GM12878 (cell line): ENCODE results near the gene ACTN3. TPM values are rescaled to one million over a fixed set of nuclear protein-coding genes. Genes with fewer than 3 reads are reported as not detected.

Experiments
- ATAC-seq: fragments of 200-7000 bp; cut with Tn5 transposase; 3 replicates; pipeline ENCODE4 v1.9.1; 2020; ENCODE audit warnings: mild to moderate bottlenecking, moderate library complexity
- BruUV-seq: library from RNA; stranded (reverse); fragments of 400-500 nt; replicated peaks from 2 replicates; lab custom pipeline; 2021; lab: Mats Ljungman, UMichigan
- CTCF ChIA-PET: fragments of 300-600 bp; sonication (Branson Sonifier 250); formaldehyde crosslinking; extraction: SDS; loops from one replicate; lab custom pipeline; 2021; ENCODE audit warnings: inconsistent platforms; lab: Yijun Ruan, JAX
- POLR2A ChIA-PET: fragments of 350-600 bp; formaldehyde crosslinking; extraction: SDS; loops from one replicate; lab custom pipeline; 2021; ENCODE audit warnings: inconsistent platforms; lab: Charles Lee
- RAD21 ChIA-PET: fragments of 300-600 bp; sonication (Branson Sonifier 250); formaldehyde crosslinking; loops from one replicate; lab custom pipeline; 2023; ENCODE audit warnings: antibody characterized with exemption; ENCODE audit not compliant: unreplicated experiment; lab: Charles Lee
- SMC1A ChIA-PET: fragments of 300-600 bp; sonication (Branson Sonifier 250); formaldehyde crosslinking; loops from one replicate; lab custom pipeline; 2023; ENCODE audit not compliant: unreplicated experiment, uncharacterized antibody; lab: Charles Lee
- DNase-seq: peaks from one replicate; pipeline ENCODE4 v3.0.0-alpha.2; 2011; ENCODE audit warnings: low read depth, low spot score
- FAIRE-seq: peaks from 3 replicates; lab custom pipeline; 2011; peaks lifted over from hg19 to GRCh38; lab: Jason Lieb, UNC
- H2AFZ ChIP-seq: 2 replicates; pipeline ENCODE4 v1.6.0; 2011; ENCODE audit warnings: low read depth, low read length, control low read depth; ENCODE audit not compliant: control insufficient read depth
- H3K27ac ChIP-seq: 2 replicates; pipeline ENCODE4 v1.5.1; 2011; ENCODE audit warnings: control low read depth; ENCODE audit not compliant: control insufficient read depth, insufficient read depth
- H3K27me3 ChIP-seq, 2 experiments: replicated peaks in 1 of 2; 2 replicates each; pipeline versions ENCODE4 v1.6.0 to v1.6.1; 2011; ENCODE audit warnings: low read length in 1 of 2; ENCODE audit not compliant: control insufficient read depth in 2 of 2, insufficient read depth in 2 of 2
- H3K36me3 ChIP-seq, 2 experiments: 2 replicates each; pipeline ENCODE4 v1.5.1; 2011; ENCODE audit warnings: low read length in 1 of 2; ENCODE audit not compliant: control insufficient read depth in 2 of 2, insufficient read depth in 2 of 2
- H3K4me1 ChIP-seq: 2 replicates; pipeline ENCODE4 v1.6.1; 2011; ENCODE audit warnings: mild to moderate bottlenecking, low read length, moderate library complexity, mixed read lengths; ENCODE audit not compliant: control insufficient read depth, insufficient read depth
- H3K4me2 ChIP-seq: 2 replicates; pipeline ENCODE4 v1.6.0; 2011; ENCODE audit warnings: control low read depth; ENCODE audit not compliant: control insufficient read depth, insufficient read depth
- H3K4me3 ChIP-seq: fragments of 200-600 bp; sonication (generic); 2 replicates; pipeline ENCODE4 v1.5.1; 2016
- H3K79me2 ChIP-seq: 2 replicates; pipeline ENCODE4 v1.6.0; 2011; ENCODE audit warnings: low read length; ENCODE audit not compliant: control insufficient read depth, insufficient read depth
- H3K9ac ChIP-seq: 2 replicates; pipeline ENCODE4 v1.8.0; 2011; ENCODE audit warnings: low read length, control low read depth, mixed read lengths; ENCODE audit not compliant: control insufficient read depth, insufficient read depth
- H3K9me3 ChIP-seq: replicated peaks from 3 replicates; pipeline ENCODE4 v1.5.1; 2011; ENCODE audit warnings: mild to moderate bottlenecking, low read length; ENCODE audit not compliant: control insufficient read depth, insufficient read depth
- H4K20me1 ChIP-seq: 2 replicates; pipeline ENCODE4 v1.6.0; 2011; ENCODE audit not compliant: control insufficient read depth, insufficient read depth
- POLR2AphosphoS5 ChIP-seq: IDR thresholded peaks from 2 replicates; pipeline ENCODE4 v1.6.1; 2011; ENCODE audit warnings: mild to moderate bottlenecking, low read length, inconsistent platforms
- RUNX3 ChIP-seq: IDR thresholded peaks from 2 replicates; pipeline ENCODE4 v1.6.1; 2012; ENCODE audit warnings: low read length, inconsistent platforms
- TCF12 ChIP-seq: IDR thresholded peaks from 2 replicates; pipeline ENCODE4 v1.6.1; 2011; ENCODE audit warnings: low read depth, mild to moderate bottlenecking, low read length
- TCF3 ChIP-seq: IDR thresholded peaks from 2 replicates; pipeline ENCODE4 v1.6.1; 2012; ENCODE audit warnings: low read depth, mild to moderate bottlenecking, low read length, borderline replicate concordance; ENCODE audit not compliant: insufficient read depth
- WGBS: methylation state at CpG from one replicate; pipeline ENCODE4 v1.1.6; 2016; ENCODE audit warnings: low lambda C conversion rate; ENCODE audit not compliant: insufficient replicate concordance, insufficient coverage; ENCODE audit errors: missing lambda C conversion rate; 5-methylcytosine and 5-hydroxymethylcytosine counted together
- in situ Hi-C: fragments of 300-500 bp; cut with MboI; formaldehyde crosslinking; loops from 9 replicates; pipeline ENCODE4 v1.14.3; 2018; ENCODE audit warnings: mixed read lengths
- intact Hi-C: fragments of 100-400 bp; cut with micrococcal nuclease; formaldehyde crosslinking; loops from one replicate; pipeline ENCODE4 v1.14.2; 2022; ENCODE audit not compliant: unreplicated experiment
- polyA plus RNA-seq, 11 experiments: library from polyadenylated mRNA; depleted of rRNA in 4 of 11; unstranded in 6 of 11; stranded (reverse) in 5 of 11; fragments of >200 nt; fragmentation: Nextera tagmentation in 4 of 11; fragmentation: Illumina TruSeq in 1 of 11; extraction: Ambion mirVana in 4 of 11; extraction: Trizol in 1 of 11; gene quantifications; 1 replicate in 1 of 11; 2 replicates in 10 of 11; pipeline versions ENCODE4 v1.2.1 to v1.2.3, GENCODE V29; 2011 to 2016; ENCODE audit warnings: inconsistent platforms in 2 of 11, missing spikeins in 2 of 11, low read depth in 1 of 11
- total RNA-seq, 4 experiments: library from RNA; depleted of rRNA in 3 of 4; stranded (reverse); fragments of >200 nt in 3 of 4; fragmentation: Illumina TruSeq in 1 of 4; extraction: Trizol in 1 of 4; gene quantifications; 2 replicates each; pipeline versions ENCODE4 v1.2.1 to v1.2.3, GENCODE V29; 2013 to 2021
- TF ChIP-seq, protein P1 (sequence below): fragments of 450-650 bp; IDR thresholded peaks from 2 replicates; pipeline ENCODE4 v1.6.1; 2016; ENCODE audit warnings: mild to moderate bottlenecking, moderate library complexity, borderline replicate concordance

The ACTN3 gene
- total and polyA plus RNA-seq, 10 of the 15 experiments (the other 5 are each of a cell fraction or from before 2014, with no cell fraction given): 0.06 to 0.67 (median 0.17) TPM; not detected in 3

DNA sequence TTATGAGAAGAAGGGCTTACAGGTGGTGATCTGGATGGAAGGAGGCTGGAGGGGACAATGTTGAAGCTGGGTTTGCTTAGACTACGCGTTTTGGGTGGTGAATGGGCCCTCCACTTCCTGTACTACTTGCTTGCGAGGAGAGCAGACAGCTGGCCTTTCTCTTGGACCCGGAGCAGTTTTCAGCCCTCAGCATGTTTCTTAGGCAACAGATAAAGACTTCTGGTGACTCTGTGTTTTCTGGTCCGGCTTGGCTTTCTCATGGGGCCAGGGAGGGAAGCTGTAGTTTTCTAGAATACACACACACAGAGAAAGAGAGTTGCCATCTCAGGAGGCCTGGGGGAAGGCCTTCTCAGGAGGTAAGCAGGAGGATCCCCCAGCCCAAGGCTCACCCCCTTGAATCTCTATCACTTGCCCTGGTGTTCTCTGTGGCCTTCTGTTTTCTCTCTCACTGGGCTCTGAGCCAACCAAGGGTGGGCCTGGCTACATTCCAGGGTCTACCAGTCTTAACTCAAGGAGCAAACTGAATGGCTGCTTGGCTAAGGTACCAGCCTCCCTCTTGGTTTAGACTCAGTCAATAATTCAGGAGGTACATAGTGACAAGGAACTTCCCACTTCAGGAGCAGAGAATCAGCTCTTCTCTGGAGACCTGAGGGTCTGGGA is 48.7 kb downstream of the ACTN3 start:
- CTCF ChIA-PET: interaction anchor here (1.0 to 7.7 kb wide), 5 partner anchors 13 to 83 kb away, joined by 3 to 75 read pairs (median 21); partner anchors contain the start of genes RBM4 and RBM4B
- peaks cover 13% of the 10 kb centered on the region for H3K4me1 ChIP-seq
- intact Hi-C loops: no loop called here
- in situ Hi-C loops: no loop called here
- FAIRE-seq: peak; percentile 88
- H2AFZ ChIP-seq: peak overlapping the region; percentile 69
- H3K27ac ChIP-seq: peak overlapping the region; percentile 84
- WGBS: 4% methylated on average over 5 of the region's 5 CpGs
- peak; percentile 10 for ATAC-seq
- DNase-seq: peak; percentile 37
- H3K27me3 ChIP-seq: no peaks in the 10 kb centered on the region
- SMC1A ChIA-PET: interaction anchor here (0.6 to 4.2 kb wide), 8 partner anchors 11 to 83 kb away, joined by 3 to 19 read pairs (median 6); partner anchors contain the start of genes RBM14, RBM4 and RBM4B
- TF ChIP-seq, protein P1, sequence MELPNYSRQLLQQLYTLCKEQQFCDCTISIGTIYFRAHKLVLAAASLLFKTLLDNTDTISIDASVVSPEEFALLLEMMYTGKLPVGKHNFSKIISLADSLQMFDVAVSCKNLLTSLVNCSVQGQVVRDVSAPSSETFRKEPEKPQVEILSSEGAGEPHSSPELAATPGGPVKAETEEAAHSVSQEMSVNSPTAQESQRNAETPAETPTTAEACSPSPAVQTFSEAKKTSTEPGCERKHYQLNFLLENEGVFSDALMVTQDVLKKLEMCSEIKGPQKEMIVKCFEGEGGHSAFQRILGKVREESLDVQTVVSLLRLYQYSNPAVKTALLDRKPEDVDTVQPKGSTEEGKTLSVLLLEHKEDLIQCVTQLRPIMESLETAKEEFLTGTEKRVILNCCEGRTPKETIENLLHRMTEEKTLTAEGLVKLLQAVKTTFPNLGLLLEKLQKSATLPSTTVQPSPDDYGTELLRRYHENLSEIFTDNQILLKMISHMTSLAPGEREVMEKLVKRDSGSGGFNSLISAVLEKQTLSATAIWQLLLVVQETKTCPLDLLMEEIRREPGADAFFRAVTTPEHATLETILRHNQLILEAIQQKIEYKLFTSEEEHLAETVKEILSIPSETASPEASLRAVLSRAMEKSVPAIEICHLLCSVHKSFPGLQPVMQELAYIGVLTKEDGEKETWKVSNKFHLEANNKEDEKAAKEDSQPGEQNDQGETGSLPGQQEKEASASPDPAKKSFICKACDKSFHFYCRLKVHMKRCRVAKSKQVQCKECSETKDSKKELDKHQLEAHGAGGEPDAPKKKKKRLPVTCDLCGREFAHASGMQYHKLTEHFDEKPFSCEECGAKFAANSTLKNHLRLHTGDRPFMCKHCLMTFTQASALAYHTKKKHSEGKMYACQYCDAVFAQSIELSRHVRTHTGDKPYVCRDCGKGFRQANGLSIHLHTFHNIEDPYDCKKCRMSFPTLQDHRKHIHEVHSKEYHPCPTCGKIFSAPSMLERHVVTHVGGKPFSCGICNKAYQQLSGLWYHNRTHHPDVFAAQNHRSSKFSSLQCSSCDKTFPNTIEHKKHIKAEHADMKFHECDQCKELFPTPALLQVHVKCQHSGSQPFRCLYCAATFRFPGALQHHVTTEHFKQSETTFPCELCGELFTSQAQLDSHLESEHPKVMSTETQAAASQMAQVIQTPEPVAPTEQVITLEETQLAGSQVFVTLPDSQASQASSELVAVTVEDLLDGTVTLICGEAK: no peak
- TF ChIP-seq RUNX3 (peak; percentile 79), TCF12 (peak; percentile 63; the same call in 1 of the 2 replicates), TCF3 (0 out of 2 replicates have a peak, but pooled peaks have one; percentile 22), POLR2AphosphoS5 (0 out of 2 replicates have a peak, but pooled peaks have one; percentile 39)
- H3K9me3 ChIP-seq: no peaks in the 10 kb centered on the region
- no peaks in the 10 kb centered on the region for H3K36me3 ChIP-seq
- peak overlapping the region; percentile 39 for H3K9ac ChIP-seq
- peak overlapping the region; percentile 90 for H3K4me2 ChIP-seq
- POLR2A ChIA-PET: interaction anchor here (0.5 to 6.9 kb wide), 9 partner anchors 12 to 241 kb away, joined by 3 to 60 read pairs (median 6); partner anchors contain the start of genes DPP3, RBM14, RBM4 and RBM4B
- RAD21 ChIA-PET: interaction anchor here (0.8 to 1.7 kb wide), 5 partner anchors 16 to 82 kb away, joined by 3 to 10 read pairs (median 4); partner anchors contain the start of gene RBM4B
- peak overlapping the region; percentile 3; the same call in 1 of the 2 replicates for H3K4me3 ChIP-seq
- no TSS peak for BruUV-seq
- H3K79me2 ChIP-seq: peaks cover 23% of the 10 kb centered on the region
- no peaks in the 10 kb centered on the region for H4K20me1 ChIP-seq
